KMS-11 (cell line): Measurements from ENCODE around the gene TENM3.

ENCODE experiments used
- H2AFZ ChIP-seq: fragments of 200-600 bp; sonication (generic); 2 replicates; pipeline ENCODE4 v1.6.1; 2016; ENCODE audit warnings: antibody characterized with exemption, mixed run types, low read depth
- H3K27ac ChIP-seq: fragments of 200-600 bp; sonication (generic); 2 replicates; pipeline ENCODE4 v1.6.1; 2016; ENCODE audit warnings: mild to moderate bottlenecking, mixed run types
- H3K27me3 ChIP-seq: fragments of 200-600 bp; sonication (generic); 2 replicates; pipeline ENCODE4 v1.6.1; 2017; ENCODE audit warnings: mild to moderate bottlenecking, low read depth, mixed run types, moderate library complexity; ENCODE audit not compliant: insufficient read depth
- H3K36me3 ChIP-seq: fragments of 200-600 bp; sonication (generic); 2 replicates; pipeline ENCODE4 v1.6.1; 2017; ENCODE audit warnings: mild to moderate bottlenecking, mixed run types; ENCODE audit not compliant: insufficient read depth
- H3K4me1 ChIP-seq: fragments of 200-600 bp; sonication (generic); 2 replicates; pipeline ENCODE4 v1.6.1; 2016; ENCODE audit warnings: mild to moderate bottlenecking, low read depth, mixed run types; ENCODE audit not compliant: poor library complexity, severe bottlenecking
- H3K4me2 ChIP-seq: fragments of 200-600 bp; sonication (generic); 2 replicates; pipeline ENCODE4 v1.7.0; 2016; ENCODE audit warnings: mild to moderate bottlenecking, mixed run types
- H3K4me3 ChIP-seq: fragments of 200-600 bp; sonication (generic); IDR thresholded peaks from 2 replicates; pipeline ENCODE4 v1.6.1; 2017; ENCODE audit warnings: low read depth, low read length, mixed read lengths; ENCODE audit not compliant: insufficient read depth
- H3K79me2 ChIP-seq: fragments of 200-600 bp; sonication (generic); 2 replicates; pipeline ENCODE4 v1.6.1; 2016; ENCODE audit warnings: low read depth, mixed run types; ENCODE audit not compliant: insufficient read depth
- H3K9ac ChIP-seq: fragments of 200-600 bp; sonication (generic); 2 replicates; pipeline ENCODE4 v1.6.1; 2016; ENCODE audit warnings: mild to moderate bottlenecking, mixed run types
- H4K20me1 ChIP-seq: fragments of 200-600 bp; sonication (generic); 2 replicates; pipeline ENCODE4 v1.6.1; 2016; ENCODE audit warnings: mild to moderate bottlenecking, mixed run types; ENCODE audit not compliant: insufficient read depth
- TF ChIP-seq, protein P1 (sequence below): fragments of 200-600 bp; sonication (generic); conservative IDR thresholded peaks from 2 replicates; pipeline ENCODE4 v1.6.1; 2017; ENCODE audit warnings: low read depth, mild to moderate bottlenecking, antibody characterized with exemption, low read length, moderate library complexity, mixed read lengths

TENM3 gene

DNA sequence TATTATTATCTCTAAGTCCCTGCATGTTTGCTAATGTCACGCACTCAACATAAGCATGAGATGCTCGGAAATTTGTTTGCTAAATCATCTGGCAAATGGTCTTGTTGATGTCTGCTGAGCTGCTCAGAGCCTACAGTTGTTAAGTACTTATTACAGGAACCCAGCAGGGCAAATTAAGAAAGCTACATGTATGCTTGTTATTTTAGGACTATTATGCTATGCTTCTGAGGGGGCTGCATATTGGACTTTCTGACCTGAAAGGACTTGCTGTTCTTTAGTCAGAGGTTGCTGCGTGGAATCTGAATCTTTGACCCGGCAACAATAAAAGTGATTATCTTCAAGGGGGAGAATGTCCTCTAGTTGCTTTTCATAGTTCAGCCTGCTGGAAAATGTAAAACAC lies 36.3 kb upstream of the TENM3 start:
- TF ChIP-seq, protein P1, sequence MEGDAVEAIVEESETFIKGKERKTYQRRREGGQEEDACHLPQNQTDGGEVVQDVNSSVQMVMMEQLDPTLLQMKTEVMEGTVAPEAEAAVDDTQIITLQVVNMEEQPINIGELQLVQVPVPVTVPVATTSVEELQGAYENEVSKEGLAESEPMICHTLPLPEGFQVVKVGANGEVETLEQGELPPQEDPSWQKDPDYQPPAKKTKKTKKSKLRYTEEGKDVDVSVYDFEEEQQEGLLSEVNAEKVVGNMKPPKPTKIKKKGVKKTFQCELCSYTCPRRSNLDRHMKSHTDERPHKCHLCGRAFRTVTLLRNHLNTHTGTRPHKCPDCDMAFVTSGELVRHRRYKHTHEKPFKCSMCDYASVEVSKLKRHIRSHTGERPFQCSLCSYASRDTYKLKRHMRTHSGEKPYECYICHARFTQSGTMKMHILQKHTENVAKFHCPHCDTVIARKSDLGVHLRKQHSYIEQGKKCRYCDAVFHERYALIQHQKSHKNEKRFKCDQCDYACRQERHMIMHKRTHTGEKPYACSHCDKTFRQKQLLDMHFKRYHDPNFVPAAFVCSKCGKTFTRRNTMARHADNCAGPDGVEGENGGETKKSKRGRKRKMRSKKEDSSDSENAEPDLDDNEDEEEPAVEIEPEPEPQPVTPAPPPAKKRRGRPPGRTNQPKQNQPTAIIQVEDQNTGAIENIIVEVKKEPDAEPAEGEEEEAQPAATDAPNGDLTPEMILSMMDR: no peak

DNA sequence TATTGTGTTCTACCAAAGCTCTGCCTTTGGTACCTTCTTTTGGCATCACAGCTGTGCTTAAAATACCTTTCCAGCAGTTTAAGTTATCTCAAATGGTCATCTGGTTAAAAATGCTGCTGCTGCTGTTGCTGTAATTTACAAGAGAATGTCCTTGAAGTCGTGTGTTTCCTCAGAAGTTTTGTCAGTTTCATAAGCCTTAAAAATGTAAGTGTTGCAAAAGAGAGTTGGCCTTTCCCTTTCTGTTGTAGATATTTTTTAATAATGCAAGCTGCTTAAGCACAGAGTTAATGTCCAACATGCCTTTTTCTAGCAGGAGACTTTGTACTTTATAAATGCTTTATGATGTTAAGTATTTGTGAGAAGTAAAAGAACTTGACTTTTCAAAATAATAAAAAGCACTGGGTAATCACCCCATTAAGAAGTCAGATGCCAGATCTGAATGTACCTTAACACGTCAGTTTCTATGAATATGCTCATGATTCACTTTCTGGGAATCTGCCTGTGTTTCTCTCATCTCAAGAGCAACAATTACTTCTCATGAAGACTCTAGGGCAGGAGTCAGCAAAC lies 35.3 kb upstream of the TENM3 start:
- no peak overlapping the region for H3K9ac ChIP-seq
- H3K36me3 ChIP-seq: no peaks in the 10 kb centered on the region
- H3K4me3 ChIP-seq: no peak overlapping the region
- peaks cover 7% of the 10 kb centered on the region for H3K4me1 ChIP-seq
- TF ChIP-seq, protein P1: no peak
- no peak overlapping the region for H3K27ac ChIP-seq
- no peak overlapping the region for H3K4me2 ChIP-seq
- H3K27me3 ChIP-seq: no peaks in the 10 kb centered on the region
- H2AFZ ChIP-seq: no peak overlapping the region
- H4K20me1 ChIP-seq: no peaks in the 10 kb centered on the region
- H3K79me2 ChIP-seq: no peaks in the 10 kb centered on the region

More for the DNA sequence above, 36.3 kb upstream of the TENM3 start:
- Histone ChIP-seq H3K27ac (no peak overlapping the region), H3K4me2 (no peak overlapping the region), H3K4me3 (no peak overlapping the region), H3K36me3 (no peaks in the 10 kb centered on the region), H3K27me3 (no peaks in the 10 kb centered on the region), H2AFZ (no peak overlapping the region), H3K4me1 (peaks cover 7% of the 10 kb centered on the region), H4K20me1 (no peaks in the 10 kb centered on the region), H3K79me2 (no peaks in the 10 kb centered on the region), H3K9ac (no peak overlapping the region)

DNA sequence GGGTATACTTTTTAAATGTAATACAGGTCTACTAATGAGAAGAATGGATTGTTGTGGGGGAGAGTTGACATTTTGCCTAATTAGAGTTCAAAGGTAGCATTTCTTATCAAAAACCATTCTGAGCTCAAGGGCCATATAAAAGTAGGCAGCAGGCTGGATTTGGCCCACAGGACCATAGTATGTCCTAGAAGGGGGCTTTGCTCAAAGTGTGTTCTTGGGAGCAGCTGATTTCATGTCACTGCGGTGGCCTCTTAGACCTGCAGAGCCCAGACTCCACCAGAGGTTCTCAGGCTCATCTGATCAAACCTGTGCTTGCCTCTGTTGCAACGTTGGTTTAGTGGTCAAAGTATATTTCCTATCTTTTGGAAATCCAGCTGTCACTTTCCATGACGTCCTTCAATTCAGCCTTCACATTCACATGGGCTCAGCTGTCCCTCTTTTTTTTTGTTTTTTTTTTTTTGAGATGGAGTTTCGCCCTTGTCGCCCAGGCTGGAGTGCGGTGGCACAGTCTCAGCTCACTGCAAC lies 34.6 kb upstream of the TENM3 start:
- Histone ChIP-seq H3K27ac (no peak overlapping the region), H3K9ac (no peak overlapping the region), H3K4me2 (no peak overlapping the region), H3K4me3 (no peak overlapping the region), H2AFZ (no peak overlapping the region), H3K4me1 (peaks cover 7% of the 10 kb centered on the region), H3K36me3 (no peaks in the 10 kb centered on the region), H4K20me1 (no peaks in the 10 kb centered on the region), H3K79me2 (no peaks in the 10 kb centered on the region), H3K27me3 (no peaks in the 10 kb centered on the region)
- TF ChIP-seq, protein P1: no peak

DNA sequence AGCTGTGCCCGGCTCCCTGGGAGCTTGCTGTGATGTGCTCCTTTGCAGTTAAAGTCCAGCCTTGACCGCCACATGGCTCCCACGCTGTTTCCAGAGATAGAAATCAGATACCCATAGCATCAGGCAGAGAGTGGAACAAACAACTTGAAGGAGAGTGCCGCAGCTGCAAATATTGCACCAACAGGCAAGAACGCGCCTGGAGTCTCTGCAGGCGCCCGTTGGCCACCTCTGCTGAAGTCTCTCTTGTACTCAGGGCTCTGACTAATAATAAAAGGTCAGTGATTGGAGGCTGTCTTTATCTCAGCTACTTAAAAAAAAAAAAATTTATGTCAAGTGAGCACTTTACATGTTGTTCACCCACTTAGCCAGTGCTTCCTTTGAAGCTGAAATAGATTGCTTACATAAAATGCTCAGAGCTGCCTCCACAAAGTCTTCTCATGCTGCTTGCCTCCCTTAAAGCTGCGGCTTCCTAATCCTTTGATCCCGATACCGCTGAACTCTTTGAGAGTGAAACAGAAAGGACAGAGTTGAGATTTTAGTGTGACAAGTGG lies 30.9 kb upstream of the TENM3 start:
- TF ChIP-seq, protein P1: no peak
- Histone ChIP-seq H2AFZ (no peak overlapping the region), H3K27ac (no peak overlapping the region), H3K9ac (no peak overlapping the region), H3K4me1 (peaks cover 6% of the 10 kb centered on the region), H4K20me1 (no peaks in the 10 kb centered on the region), H3K36me3 (no peaks in the 10 kb centered on the region), H3K27me3 (no peaks in the 10 kb centered on the region), H3K79me2 (no peaks in the 10 kb centered on the region), H3K4me3 (no peak overlapping the region), H3K4me2 (no peak overlapping the region)
